HG03175 (cell line): ENCODE data around the gene POU2AF3.

Experiments used
- ATAC-seq: cut with Tn5 transposase; IDR thresholded peaks from one replicate; pipeline ENCODE4 v1.9.1; 2021; ENCODE audit warnings: mild to moderate bottlenecking, moderate library complexity; ENCODE audit not compliant: unreplicated experiment

Gene POU2AF3

DNA sequence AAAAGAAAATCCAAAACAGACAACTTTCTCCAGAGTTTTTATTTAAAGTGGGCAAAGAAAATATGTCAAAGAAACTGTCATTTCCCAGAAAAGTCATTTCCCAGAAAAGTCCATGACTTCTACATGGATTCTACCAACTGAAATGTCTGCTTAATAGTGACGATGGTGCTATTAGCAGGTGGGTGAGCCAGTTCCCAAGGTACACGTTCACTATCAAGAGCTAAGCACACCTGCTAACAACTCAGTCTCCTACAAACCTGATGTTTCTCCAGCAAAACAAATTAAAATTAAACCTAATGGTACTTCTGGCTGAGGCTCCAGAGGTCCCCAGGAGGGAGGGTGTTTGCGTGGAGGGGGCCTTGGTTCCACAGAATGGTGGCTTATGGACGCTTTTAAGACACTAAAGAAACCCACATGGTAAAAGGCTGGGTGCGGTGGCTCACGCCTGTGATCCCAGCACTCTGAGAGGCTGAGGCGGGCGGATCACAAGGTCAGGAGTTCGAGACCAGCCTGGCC is 53.9 kb downstream of the POU2AF3 start:
- ATAC-seq: no peak

DNA sequence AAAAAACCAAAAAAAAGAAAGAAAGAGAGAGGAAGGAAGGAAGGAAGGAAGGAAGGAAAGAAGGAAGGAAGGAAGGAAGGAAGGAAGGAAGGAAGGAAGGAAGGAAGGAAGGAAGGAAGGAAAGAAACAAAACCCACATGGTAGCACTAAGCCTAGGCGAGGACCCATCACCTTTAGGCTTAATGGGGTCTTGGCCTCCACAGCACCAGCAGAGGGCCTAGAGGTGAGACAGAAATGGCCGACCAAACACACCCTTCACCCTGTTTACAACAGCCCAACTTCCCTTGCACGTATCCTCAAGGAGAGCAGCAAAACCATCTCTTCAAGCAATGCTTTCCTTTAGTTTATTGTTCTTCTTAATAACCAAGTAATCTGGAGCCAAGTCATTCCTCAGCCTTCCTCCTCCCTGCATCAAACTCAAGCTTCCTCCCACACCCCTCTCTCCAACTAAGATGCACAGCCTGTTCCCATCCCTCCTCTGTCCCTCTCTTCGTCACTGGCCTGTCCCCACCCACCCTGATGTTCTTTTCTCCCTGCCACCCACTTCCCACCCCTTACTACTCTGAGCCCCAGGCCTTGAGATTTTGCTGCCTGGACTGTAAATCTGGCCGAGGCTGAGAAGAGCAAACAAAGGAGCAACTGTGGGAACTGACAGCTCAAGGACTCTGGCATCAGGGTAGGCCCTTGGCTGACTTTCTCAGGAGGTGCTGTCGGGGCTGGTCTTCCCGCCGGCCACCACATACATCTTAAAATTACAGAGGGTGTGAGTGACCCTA is 54.8 kb downstream of the POU2AF3 start:
- no peak for ATAC-seq

GRCh38 chr11:111353776-111354600 is 55.6 kb downstream of the POU2AF3 start:
- no peak for ATAC-seq

- ATAC-seq: no peak
Measured at GRCh38 chr11:111354601-111354891, 56.2 kb downstream of the POU2AF3 start.

GRCh38 chr11:111355101-111355500 is 56.8 kb downstream of the POU2AF3 start:
- ATAC-seq: no peak

DNA sequence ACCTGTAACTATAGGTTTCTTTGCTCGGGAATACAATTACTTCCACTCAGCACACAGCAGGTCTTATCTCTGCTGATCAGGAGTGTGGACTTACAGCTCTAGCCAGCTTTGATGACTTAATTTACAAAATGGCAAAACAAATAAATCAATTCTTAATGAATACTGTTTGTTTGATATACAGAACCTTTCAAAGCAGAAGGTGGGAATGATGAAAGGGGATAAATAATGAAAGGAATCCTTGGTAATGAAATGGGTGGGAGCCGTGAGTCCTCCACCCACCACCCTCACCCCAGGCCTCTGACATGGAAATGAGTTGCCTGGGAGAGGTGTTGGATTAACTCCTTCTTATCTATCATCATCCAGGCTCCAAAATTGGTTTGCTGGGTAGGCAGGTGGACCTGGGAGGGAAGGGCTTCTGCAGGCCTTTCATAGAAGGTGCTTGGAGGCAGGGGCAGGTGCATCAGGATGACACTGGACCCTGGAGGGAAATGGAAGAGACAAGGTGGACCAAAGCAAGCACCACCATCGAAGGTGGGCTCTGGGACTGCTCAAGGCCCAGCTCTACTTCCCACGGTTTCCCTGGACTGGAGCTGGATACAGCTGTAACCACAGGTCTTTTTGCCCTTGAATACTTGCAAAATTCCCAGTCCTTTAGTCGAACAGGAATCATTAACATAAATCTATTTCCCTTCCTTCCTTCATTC is 57.8 kb downstream of the POU2AF3 start:
- no peak for ATAC-seq

DNA sequence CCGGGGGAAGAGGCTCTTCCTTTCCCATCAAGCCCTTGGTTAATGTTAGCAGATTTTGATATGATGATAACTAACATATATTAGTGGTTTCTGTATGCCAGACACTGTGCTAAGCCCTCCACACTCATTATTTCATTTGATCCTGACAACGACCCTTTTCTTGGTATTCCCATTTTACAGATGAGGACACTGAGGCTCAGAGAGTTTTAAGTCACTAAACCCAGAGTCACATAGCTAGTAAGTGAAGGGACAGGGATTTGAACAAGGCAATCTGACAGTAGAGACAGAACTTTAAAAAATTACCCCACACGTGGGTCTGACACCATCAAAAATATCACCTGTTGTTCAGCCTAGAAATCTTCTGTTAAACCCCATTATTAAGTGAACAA is 58.3 kb downstream of the POU2AF3 start:
- no peak for ATAC-seq

GRCh38 chr11:111357150-111358037 is 59.0 kb downstream of the POU2AF3 start:
- ATAC-seq: no peak
